Measurements from ENCODE around the gene RALY. TPM values are rescaled to one million over a fixed set of nuclear protein-coding genes. Genes with fewer than 3 reads are reported as not detected.

Gene RALY
- total RNA-seq, 1 donor from 2014 or later: 234 TPM

GRCh38 chr20:34091637-34092200 is 98.0 kb downstream of the RALY start:
- no peak for TF ChIP-seq CTCF (IDR thresholded peaks at IDR 0.05; ENCODE audit: partially characterized antibody, unreplicated experiment)
- no peaks in the 10 kb centered on the region for H3K4me1 Mint-ChIP-seq (ENCODE audit: low read depth, unreplicated experiment)
- peaks cover 4% of the 10 kb centered on the region for H3K9me3 Mint-ChIP-seq (ENCODE audit: unreplicated experiment)
- peaks cover 2% of the 10 kb centered on the region for H3K27me3 Mint-ChIP-seq (ENCODE audit: unreplicated experiment)
- no peaks in the 10 kb centered on the region for H3K36me3 Mint-ChIP-seq (ENCODE audit: unreplicated experiment)
- H3K4me3 Mint-ChIP-seq (ENCODE audit: unreplicated experiment): no peak overlapping the region
- H3K27ac Mint-ChIP-seq (ENCODE audit: unreplicated experiment): no peak overlapping the region
- no peak for DNase-seq

GRCh38 chr20:34093895-34094294 is 100.2 kb downstream of the RALY start:
- DNase-seq: no peak
- no peaks in the 10 kb centered on the region for H3K4me1 Mint-ChIP-seq (ENCODE audit: low read depth, unreplicated experiment)
- no peak for TF ChIP-seq CTCF (IDR thresholded peaks at IDR 0.05; ENCODE audit: partially characterized antibody, unreplicated experiment)
- H3K27me3 Mint-ChIP-seq (ENCODE audit: unreplicated experiment): peaks cover 4% of the 10 kb centered on the region
- no peak overlapping the region for H3K27ac Mint-ChIP-seq (ENCODE audit: unreplicated experiment)
- H3K36me3 Mint-ChIP-seq (ENCODE audit: unreplicated experiment): no peaks in the 10 kb centered on the region
- no peak overlapping the region for H3K4me3 Mint-ChIP-seq (ENCODE audit: unreplicated experiment)
- peaks cover 2% of the 10 kb centered on the region for H3K9me3 Mint-ChIP-seq (ENCODE audit: unreplicated experiment)

- Mint-ChIP-seq H3K4me1 (ENCODE audit: low read depth, unreplicated experiment) (no peaks in the 10 kb centered on the region), H3K27ac (ENCODE audit: unreplicated experiment) (no peak overlapping the region), H3K4me3 (ENCODE audit: unreplicated experiment) (no peak overlapping the region), H3K27me3 (ENCODE audit: unreplicated experiment) (peaks cover 3% of the 10 kb centered on the region), H3K9me3 (ENCODE audit: unreplicated experiment) (peaks cover 2% of the 10 kb centered on the region), H3K36me3 (ENCODE audit: unreplicated experiment) (no peaks in the 10 kb centered on the region)
- DNase-seq: no peak
- TF ChIP-seq CTCF (IDR thresholded peaks at IDR 0.05; ENCODE audit: partially characterized antibody, unreplicated experiment): no peak
Observed at GRCh38 chr20:34095825-34096224, 102.1 kb downstream of the RALY start.

- no peaks in the 10 kb centered on the region for H3K36me3 Mint-ChIP-seq (ENCODE audit: unreplicated experiment)
- H3K4me3 Mint-ChIP-seq (ENCODE audit: unreplicated experiment): no peak overlapping the region
- peaks cover 3% of the 10 kb centered on the region for H3K27me3 Mint-ChIP-seq (ENCODE audit: unreplicated experiment)
- no peak for DNase-seq
- H3K4me1 Mint-ChIP-seq (ENCODE audit: low read depth, unreplicated experiment): no peaks in the 10 kb centered on the region
- peaks cover 2% of the 10 kb centered on the region for H3K9me3 Mint-ChIP-seq (ENCODE audit: unreplicated experiment)
- no peak for TF ChIP-seq CTCF (IDR thresholded peaks at IDR 0.05; ENCODE audit: partially characterized antibody, unreplicated experiment)
- H3K27ac Mint-ChIP-seq (ENCODE audit: unreplicated experiment): no peak overlapping the region
Observed at GRCh38 chr20:34096699-34097444, 103.2 kb downstream of the RALY start.

- H3K27me3 Mint-ChIP-seq (ENCODE audit: unreplicated experiment): peaks cover 3% of the 10 kb centered on the region
- no peak overlapping the region for H3K4me3 Mint-ChIP-seq (ENCODE audit: unreplicated experiment)
- no peak for TF ChIP-seq CTCF (IDR thresholded peaks at IDR 0.05; ENCODE audit: partially characterized antibody, unreplicated experiment)
- no peaks in the 10 kb centered on the region for H3K9me3 Mint-ChIP-seq (ENCODE audit: unreplicated experiment)
- no peak for DNase-seq
- no peaks in the 10 kb centered on the region for H3K4me1 Mint-ChIP-seq (ENCODE audit: low read depth, unreplicated experiment)
- H3K36me3 Mint-ChIP-seq (ENCODE audit: unreplicated experiment): no peaks in the 10 kb centered on the region
- no peak overlapping the region for H3K27ac Mint-ChIP-seq (ENCODE audit: unreplicated experiment)
Observed at GRCh38 chr20:34098570-34098969, 104.9 kb downstream of the RALY start.
